Tibial artery (tissue), 4 donors: ENCODE measurements around the gene FRMD4A.

ENCODE experiments used
- DNase-seq, 2 donors: peaks; one replicate each; pipeline ENCODE4 v3.0.0-alpha.2; 2019
- H3K27ac ChIP-seq, 2 donors: fragments of 200-600 bp; sonication (generic) in 1 of 2; 1 replicate in 1 of 2; 2 replicates in 1 of 2; pipeline ENCODE4 v1.5.1; 2018 to 2019; ENCODE audit warnings: mild to moderate bottlenecking in 1 of 2
- H3K27me3 ChIP-seq, 2 donors: fragments of 200-600 bp; sonication (generic) in 1 of 2; one replicate each; pipeline versions ENCODE4 v1.5.1 to v1.6.0; 2016 to 2019
- H3K36me3 ChIP-seq, 3 donors: fragments of 200-600 bp; sonication (generic) in 2 of 3; one replicate each; pipeline ENCODE4 v1.5.1; 2016 to 2019; ENCODE audit warnings: mild to moderate bottlenecking in 2 of 3
- H3K4me1 ChIP-seq, 4 donors: fragments of 200-600 bp; sonication (generic) in 2 of 4; 1 replicate in 3 of 4; 2 replicates in 1 of 4; pipeline ENCODE4 v1.5.1; 2016 to 2019
- H3K4me3 ChIP-seq, 2 donors: fragments of 200-600 bp; sonication (generic) in 1 of 2; 1 replicate in 1 of 2; 2 replicates in 1 of 2; pipeline ENCODE4 v1.5.1; 2018 to 2019; ENCODE audit warnings: mild to moderate bottlenecking in 2 of 2
- H3K9me3 ChIP-seq, 3 donors: fragments of 200-600 bp; sonication (generic) in 1 of 3; one replicate each; pipeline ENCODE4 v1.5.1; 2016 to 2019
- CTCF ChIP-seq, 2 experiments: fragments of 200-600 bp in 1 of 2; fragments of 450-650 bp in 1 of 2; IDR thresholded peaks; one replicate each; pipeline ENCODE4 v1.5.1; 2017 to 2019; ENCODE audit warnings: antibody characterized with exemption in 2 of 2, mild to moderate bottlenecking in 1 of 2, moderate library complexity in 1 of 2
- intact Hi-C: fragments of 100-400 bp; cut with DNase I; formaldehyde crosslinking; loops from one replicate; pipeline ENCODE4 v1.15.0; 2023; ENCODE audit warnings: low total_unique reads

FRMD4A gene

GRCh38 chr10:13656337-13657100, 674.2 kb downstream of the FRMD4A start:
- peaks cover 39 to 79% (median 55%) of the 10 kb centered on the region in 3 donors for H3K36me3 ChIP-seq
- no peak overlapping the region for H3K4me3 ChIP-seq
- TF ChIP-seq CTCF (IDR thresholded peaks at IDR 0.05), result no peak
- H3K27me3 ChIP-seq, result no peaks in the 10 kb centered on the region
- no peak for DNase-seq
- no peak overlapping the region for H3K27ac ChIP-seq
- no peaks in the 10 kb centered on the region for H3K9me3 ChIP-seq
- intact Hi-C loops, result no loop called here
- peaks cover 0 to 12% (median 0%) of the 10 kb centered on the region in 4 donors for H3K4me1 ChIP-seq

- no peak for DNase-seq
- H3K4me3 ChIP-seq, result no peak overlapping the region
- intact Hi-C loops, result no loop called here
- H3K27me3 ChIP-seq, result no peaks in the 10 kb centered on the region
- peaks cover 0 to 11% (median 0%) of the 10 kb centered on the region in 4 donors for H3K4me1 ChIP-seq
- no peak for TF ChIP-seq CTCF (IDR thresholded peaks at IDR 0.05)
- peaks cover 43 to 92% (median 66%) of the 10 kb centered on the region in 3 donors for H3K36me3 ChIP-seq
- H3K9me3 ChIP-seq, result no peaks in the 10 kb centered on the region
- H3K27ac ChIP-seq, result no peak overlapping the region
Measured at GRCh38 chr10:13654846-13655245, 675.9 kb downstream of the FRMD4A start.

- intact Hi-C loops, result no loop called here
- Histone ChIP-seq H3K27ac (no peak overlapping the region), H3K9me3 (no peaks in the 10 kb centered on the region), H3K36me3 (peaks cover 45 to 97% (median 71%) of the 10 kb centered on the region in 3 donors), H3K4me1 (peaks cover 0 to 6% (median 0%) of the 10 kb centered on the region in 4 donors), H3K4me3 (no peak overlapping the region), H3K27me3 (no peaks in the 10 kb centered on the region)
- no peak for TF ChIP-seq CTCF (IDR thresholded peaks at IDR 0.05)
- no peak for DNase-seq
Measured at GRCh38 chr10:13654118-13654830, 676.5 kb downstream of the FRMD4A start.

GRCh38 chr10:13652860-13653259, 677.9 kb downstream of the FRMD4A start:
- no peaks in the 10 kb centered on the region for H3K4me1 ChIP-seq
- no peak overlapping the region for H3K4me3 ChIP-seq
- no peaks in the 10 kb centered on the region for H3K27me3 ChIP-seq
- H3K27ac ChIP-seq, result no peak overlapping the region
- peaks cover 45 to 99% (median 79%) of the 10 kb centered on the region in 3 donors for H3K36me3 ChIP-seq
- TF ChIP-seq CTCF (IDR thresholded peaks at IDR 0.05), result no peak
- no peak for DNase-seq
- intact Hi-C loops, result no loop called here
- no peaks in the 10 kb centered on the region for H3K9me3 ChIP-seq

GRCh38 chr10:13651969-13652720, 678.6 kb downstream of the FRMD4A start:
- Histone ChIP-seq H3K27me3 (no peaks in the 10 kb centered on the region), H3K36me3 (peaks cover 48 to 99% (median 79%) of the 10 kb centered on the region in 3 donors), H3K4me3 (no peak overlapping the region), H3K4me1 (no peaks in the 10 kb centered on the region), H3K27ac (no peak overlapping the region), H3K9me3 (no peaks in the 10 kb centered on the region)
- intact Hi-C loops, result no loop called here
- no peak for DNase-seq
- no peak for TF ChIP-seq CTCF (IDR thresholded peaks at IDR 0.05)
